GM23338 (cell line): ENCODE data around the gene TMPRSS5. TPM values are rescaled to one million over a fixed set of nuclear protein-coding genes. Genes with fewer than 3 reads are reported as not detected.

Experiments
- ATAC-seq: fragments of 200-7000 bp; cut with Tn5 transposase; 3 replicates; pipeline ENCODE4 v1.9.1; 2020
- DNase-seq: peaks from one replicate; pipeline ENCODE4 v3.0.0-alpha.2; 2015; ENCODE audit warnings: low spot score
- H2AFZ ChIP-seq: fragments of 200-600 bp; sonication (generic); 2 replicates; pipeline ENCODE4 v1.8.0; 2016; ENCODE audit warnings: antibody characterized with exemption, mild to moderate bottlenecking, moderate library complexity
- H3F3A ChIP-seq: fragments of 200-600 bp; sonication (generic); replicated peaks from 2 replicates; pipeline ENCODE4 v1.8.0; 2017; ENCODE audit warnings: antibody characterized with exemption, mixed run types, low read depth
- H3K27ac ChIP-seq: fragments of 200-600 bp; sonication (generic); 2 replicates; pipeline ENCODE4 v1.6.1; 2016; ENCODE audit warnings: low read depth
- H3K27me3 ChIP-seq: fragments of 200-600 bp; sonication (generic); 2 replicates; pipeline ENCODE4 v1.8.0; 2016; ENCODE audit warnings: mild to moderate bottlenecking, mixed run types, moderate library complexity; ENCODE audit not compliant: insufficient read depth
- H3K36me3 ChIP-seq: fragments of 200-600 bp; sonication (generic); 2 replicates; pipeline ENCODE4 v1.8.0; 2016; ENCODE audit warnings: mild to moderate bottlenecking; ENCODE audit not compliant: insufficient read depth
- H3K4me1 ChIP-seq: fragments of 200-600 bp; sonication (generic); 2 replicates; pipeline ENCODE4 v1.8.0; 2016; ENCODE audit warnings: mild to moderate bottlenecking, moderate library complexity; ENCODE audit not compliant: insufficient read depth
- H3K4me2 ChIP-seq: fragments of 200-600 bp; sonication (generic); 2 replicates; pipeline ENCODE4 v1.7.1; 2017; ENCODE audit warnings: mixed run types
- H3K4me3 ChIP-seq: fragments of 200-600 bp; sonication (generic); 2 replicates; pipeline ENCODE4 v1.6.1; 2016; ENCODE audit warnings: mixed run types
- H3K79me2 ChIP-seq: fragments of 200-600 bp; sonication (generic); replicated peaks from 2 replicates; pipeline ENCODE4 v1.8.0; 2017; ENCODE audit warnings: mild to moderate bottlenecking; ENCODE audit not compliant: insufficient read depth
- H3K9me2 ChIP-seq: fragments of 200-600 bp; sonication (generic); 2 replicates; pipeline ENCODE4 v1.8.0; 2017; ENCODE audit not compliant: insufficient read depth
- H4K20me1 ChIP-seq: fragments of 200-600 bp; sonication (generic); replicated peaks from 2 replicates; pipeline ENCODE4 v1.8.0; 2017; ENCODE audit warnings: mild to moderate bottlenecking; ENCODE audit not compliant: insufficient read depth
- H3K27ac Mint-ChIP-seq: 2 replicates; pipeline ENCODE4 v1.8.0; 2020; ENCODE audit warnings: inconsistent platforms, mild to moderate bottlenecking, moderate library complexity, mixed read lengths
- H3K27me3 Mint-ChIP-seq: 3 replicates; pipeline ENCODE4 v1.8.0; 2022; ENCODE audit warnings: low read depth, mild to moderate bottlenecking, moderate library complexity, mixed read lengths, inconsistent platforms; ENCODE audit not compliant: insufficient read depth, poor library complexity
- H3K36me3 Mint-ChIP-seq: 3 replicates; pipeline ENCODE4 v1.8.0; 2021; ENCODE audit warnings: low read depth, mild to moderate bottlenecking, inconsistent platforms, moderate library complexity, mixed read lengths
- H3K4me1 Mint-ChIP-seq: 3 replicates; pipeline ENCODE4 v1.8.0; 2020; ENCODE audit warnings: mild to moderate bottlenecking, inconsistent platforms, mixed read lengths
- H3K4me3 Mint-ChIP-seq: 3 replicates; pipeline ENCODE4 v1.8.0; 2021; ENCODE audit warnings: moderate library complexity, mild to moderate bottlenecking, inconsistent platforms, mixed read lengths
- H3K9me3 Mint-ChIP-seq: 3 replicates; pipeline ENCODE4 v1.8.0; 2020; ENCODE audit warnings: moderate library complexity, mild to moderate bottlenecking, inconsistent platforms, mixed read lengths
- CREB1 ChIP-seq: fragments of 250-450 bp; sonication (Bioruptor Pico); IDR thresholded peaks from 2 replicates; pipeline ENCODE4 v1.5.0; 2020; ENCODE audit warnings: low read depth, mild to moderate bottlenecking, moderate library complexity
- EZH2 ChIP-seq: fragments of 200-600 bp; sonication (generic); IDR thresholded peaks from one replicate; pipeline ENCODE4 v1.8.0; 2017; ENCODE audit warnings: antibody characterized with exemption, mild to moderate bottlenecking, low read depth; ENCODE audit not compliant: unreplicated experiment
- EZH2phosphoT487 ChIP-seq: fragments of 200-600 bp; sonication (generic); IDR thresholded peaks from one replicate; pipeline ENCODE4 v1.8.1; 2018; ENCODE audit warnings: antibody characterized with exemption; ENCODE audit not compliant: unreplicated experiment
- JUNB ChIP-seq: IDR thresholded peaks from one replicate; pipeline ENCODE4 v1.6.1; 2016; ENCODE audit warnings: antibody characterized with exemption; ENCODE audit not compliant: unreplicated experiment
- NANOG ChIP-seq: IDR thresholded peaks from 2 replicates; pipeline ENCODE4 v1.6.1; 2016; ENCODE audit warnings: antibody characterized with exemption, borderline replicate concordance
- POLR2AphosphoS5 ChIP-seq: IDR thresholded peaks from 2 replicates; pipeline ENCODE4 v1.6.1; 2016; ENCODE audit warnings: antibody characterized with exemption, low read depth
- STAT1 ChIP-seq: IDR thresholded peaks from one replicate; pipeline ENCODE4 v1.6.1; 2016; ENCODE audit warnings: antibody characterized with exemption; ENCODE audit not compliant: unreplicated experiment
- ZNF114 ChIP-seq: fragments of 250-450 bp; sonication (Bioruptor Pico); IDR thresholded peaks from 2 replicates; pipeline ENCODE4 v1.5.0; 2020; ENCODE audit warnings: mild to moderate bottlenecking, moderate library complexity
- ZNF331 ChIP-seq: fragments of 250-450 bp; sonication (Bioruptor Pico); IDR thresholded peaks from 2 replicates; pipeline ENCODE4 v1.5.0; 2020; ENCODE audit warnings: low read depth, mild to moderate bottlenecking, moderate library complexity
- polyA plus RNA-seq: library from polyadenylated mRNA; unstranded; fragments of >200 nt; fragmentation: Nextera tagmentation; extraction: Ambion mirVana; gene quantifications from 2 replicates; pipeline ENCODE4 v1.2.1, GENCODE V29; 2016
- total RNA-seq: library from RNA; depleted of rRNA; stranded (reverse); fragments of >200 nt; shearing (Covaris generic); gene quantifications from 2 replicates; pipeline ENCODE4 v1.2.3, GENCODE V29; 2014
- TF ChIP-seq, protein P1 (sequence below), 2 experiments: fragments of 200-600 bp in 1 of 2; sonication (generic) in 1 of 2; conservative IDR thresholded peaks; 2 replicates each; pipeline versions ENCODE4 v1.5.1 to v1.6.1; 2016 to 2017; ENCODE audit warnings: antibody characterized with exemption in 2 of 2, low read depth in 2 of 2, mild to moderate bottlenecking in 2 of 2, moderate library complexity in 1 of 2
- TF ChIP-seq, protein P2 (sequence below): fragments of 250-450 bp; sonication (Bioruptor Pico); IDR thresholded peaks from 2 replicates; pipeline ENCODE4 v1.5.0; 2020; ENCODE audit warnings: mild to moderate bottlenecking, moderate library complexity

TMPRSS5 gene
- total and polyA plus RNA-seq, 2 experiments from 2014 or later = not detected

- H3K79me2 ChIP-seq = no peaks in the 10 kb centered on the region
- H3K27ac Mint-ChIP-seq = no peak overlapping the region
- no peak for ATAC-seq
- H3F3A ChIP-seq = no peaks in the 10 kb centered on the region
- no peak overlapping the region for H3K4me2 ChIP-seq
- no peak for DNase-seq
- H3K27me3 ChIP-seq = no peaks in the 10 kb centered on the region
- H3K4me1 ChIP-seq = peaks cover 11% of the 10 kb centered on the region
- peaks cover 16% of the 10 kb centered on the region for H3K4me1 Mint-ChIP-seq
- peaks cover 15% of the 10 kb centered on the region for H3K9me3 Mint-ChIP-seq
- H3K4me3 Mint-ChIP-seq = no peak overlapping the region
- H3K36me3 ChIP-seq = no peaks in the 10 kb centered on the region
- no peaks in the 10 kb centered on the region for H3K27me3 Mint-ChIP-seq
- no peaks in the 10 kb centered on the region for H4K20me1 ChIP-seq
- peak overlapping the region; percentile 18; the same call in 1 of the 2 replicates for H2AFZ ChIP-seq
- peaks cover 9% of the 10 kb centered on the region; the same call in 1 of the 2 replicates for H3K9me2 ChIP-seq
- H3K4me3 ChIP-seq = no peak overlapping the region
- no peak overlapping the region for H3K27ac ChIP-seq
- peaks cover 7% of the 10 kb centered on the region; the same call in 2 of the 3 replicates for H3K36me3 Mint-ChIP-seq
- no peak for TF ChIP-seq EZH2phosphoT487
- no peak for TF ChIP-seq CREB1
- TF ChIP-seq ZNF114 (CRISPR knock-in tag) = no peak
- TF ChIP-seq JUNB = no peak
- no peak for TF ChIP-seq POLR2AphosphoS5
- no peak for TF ChIP-seq EZH2
- no peak for TF ChIP-seq STAT1
- no peak for TF ChIP-seq ZNF331 (CRISPR knock-in tag)
These were observed 41.0 kb downstream of the TMPRSS5 start for GRCh38 chr11:113664981-113665710.

- H3F3A ChIP-seq = no peaks in the 10 kb centered on the region
- Mint-ChIP-seq H3K27ac (no peak overlapping the region), H3K9me3 (peaks cover 15% of the 10 kb centered on the region), H3K4me1 (peaks cover 12% of the 10 kb centered on the region), H3K27me3 (no peaks in the 10 kb centered on the region), H3K36me3 (peaks cover 7% of the 10 kb centered on the region; the same call in 2 of the 3 replicates), H3K4me3 (no peak overlapping the region)
- H2AFZ ChIP-seq = no peak overlapping the region
- H3K4me1 ChIP-seq = peaks cover 11% of the 10 kb centered on the region
- TF ChIP-seq STAT1 (no peak), JUNB (no peak), EZH2 (no peak), ZNF114 (CRISPR knock-in tag) (no peak), NANOG (no peak), POLR2AphosphoS5 (no peak), EZH2phosphoT487 (no peak)
- TF ChIP-seq, protein P1, sequence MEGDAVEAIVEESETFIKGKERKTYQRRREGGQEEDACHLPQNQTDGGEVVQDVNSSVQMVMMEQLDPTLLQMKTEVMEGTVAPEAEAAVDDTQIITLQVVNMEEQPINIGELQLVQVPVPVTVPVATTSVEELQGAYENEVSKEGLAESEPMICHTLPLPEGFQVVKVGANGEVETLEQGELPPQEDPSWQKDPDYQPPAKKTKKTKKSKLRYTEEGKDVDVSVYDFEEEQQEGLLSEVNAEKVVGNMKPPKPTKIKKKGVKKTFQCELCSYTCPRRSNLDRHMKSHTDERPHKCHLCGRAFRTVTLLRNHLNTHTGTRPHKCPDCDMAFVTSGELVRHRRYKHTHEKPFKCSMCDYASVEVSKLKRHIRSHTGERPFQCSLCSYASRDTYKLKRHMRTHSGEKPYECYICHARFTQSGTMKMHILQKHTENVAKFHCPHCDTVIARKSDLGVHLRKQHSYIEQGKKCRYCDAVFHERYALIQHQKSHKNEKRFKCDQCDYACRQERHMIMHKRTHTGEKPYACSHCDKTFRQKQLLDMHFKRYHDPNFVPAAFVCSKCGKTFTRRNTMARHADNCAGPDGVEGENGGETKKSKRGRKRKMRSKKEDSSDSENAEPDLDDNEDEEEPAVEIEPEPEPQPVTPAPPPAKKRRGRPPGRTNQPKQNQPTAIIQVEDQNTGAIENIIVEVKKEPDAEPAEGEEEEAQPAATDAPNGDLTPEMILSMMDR (conservative IDR thresholded peaks at IDR 0.05; ENCODE audit: low read depth in 2 of 2) = no peak
- TF ChIP-seq, protein P2, sequence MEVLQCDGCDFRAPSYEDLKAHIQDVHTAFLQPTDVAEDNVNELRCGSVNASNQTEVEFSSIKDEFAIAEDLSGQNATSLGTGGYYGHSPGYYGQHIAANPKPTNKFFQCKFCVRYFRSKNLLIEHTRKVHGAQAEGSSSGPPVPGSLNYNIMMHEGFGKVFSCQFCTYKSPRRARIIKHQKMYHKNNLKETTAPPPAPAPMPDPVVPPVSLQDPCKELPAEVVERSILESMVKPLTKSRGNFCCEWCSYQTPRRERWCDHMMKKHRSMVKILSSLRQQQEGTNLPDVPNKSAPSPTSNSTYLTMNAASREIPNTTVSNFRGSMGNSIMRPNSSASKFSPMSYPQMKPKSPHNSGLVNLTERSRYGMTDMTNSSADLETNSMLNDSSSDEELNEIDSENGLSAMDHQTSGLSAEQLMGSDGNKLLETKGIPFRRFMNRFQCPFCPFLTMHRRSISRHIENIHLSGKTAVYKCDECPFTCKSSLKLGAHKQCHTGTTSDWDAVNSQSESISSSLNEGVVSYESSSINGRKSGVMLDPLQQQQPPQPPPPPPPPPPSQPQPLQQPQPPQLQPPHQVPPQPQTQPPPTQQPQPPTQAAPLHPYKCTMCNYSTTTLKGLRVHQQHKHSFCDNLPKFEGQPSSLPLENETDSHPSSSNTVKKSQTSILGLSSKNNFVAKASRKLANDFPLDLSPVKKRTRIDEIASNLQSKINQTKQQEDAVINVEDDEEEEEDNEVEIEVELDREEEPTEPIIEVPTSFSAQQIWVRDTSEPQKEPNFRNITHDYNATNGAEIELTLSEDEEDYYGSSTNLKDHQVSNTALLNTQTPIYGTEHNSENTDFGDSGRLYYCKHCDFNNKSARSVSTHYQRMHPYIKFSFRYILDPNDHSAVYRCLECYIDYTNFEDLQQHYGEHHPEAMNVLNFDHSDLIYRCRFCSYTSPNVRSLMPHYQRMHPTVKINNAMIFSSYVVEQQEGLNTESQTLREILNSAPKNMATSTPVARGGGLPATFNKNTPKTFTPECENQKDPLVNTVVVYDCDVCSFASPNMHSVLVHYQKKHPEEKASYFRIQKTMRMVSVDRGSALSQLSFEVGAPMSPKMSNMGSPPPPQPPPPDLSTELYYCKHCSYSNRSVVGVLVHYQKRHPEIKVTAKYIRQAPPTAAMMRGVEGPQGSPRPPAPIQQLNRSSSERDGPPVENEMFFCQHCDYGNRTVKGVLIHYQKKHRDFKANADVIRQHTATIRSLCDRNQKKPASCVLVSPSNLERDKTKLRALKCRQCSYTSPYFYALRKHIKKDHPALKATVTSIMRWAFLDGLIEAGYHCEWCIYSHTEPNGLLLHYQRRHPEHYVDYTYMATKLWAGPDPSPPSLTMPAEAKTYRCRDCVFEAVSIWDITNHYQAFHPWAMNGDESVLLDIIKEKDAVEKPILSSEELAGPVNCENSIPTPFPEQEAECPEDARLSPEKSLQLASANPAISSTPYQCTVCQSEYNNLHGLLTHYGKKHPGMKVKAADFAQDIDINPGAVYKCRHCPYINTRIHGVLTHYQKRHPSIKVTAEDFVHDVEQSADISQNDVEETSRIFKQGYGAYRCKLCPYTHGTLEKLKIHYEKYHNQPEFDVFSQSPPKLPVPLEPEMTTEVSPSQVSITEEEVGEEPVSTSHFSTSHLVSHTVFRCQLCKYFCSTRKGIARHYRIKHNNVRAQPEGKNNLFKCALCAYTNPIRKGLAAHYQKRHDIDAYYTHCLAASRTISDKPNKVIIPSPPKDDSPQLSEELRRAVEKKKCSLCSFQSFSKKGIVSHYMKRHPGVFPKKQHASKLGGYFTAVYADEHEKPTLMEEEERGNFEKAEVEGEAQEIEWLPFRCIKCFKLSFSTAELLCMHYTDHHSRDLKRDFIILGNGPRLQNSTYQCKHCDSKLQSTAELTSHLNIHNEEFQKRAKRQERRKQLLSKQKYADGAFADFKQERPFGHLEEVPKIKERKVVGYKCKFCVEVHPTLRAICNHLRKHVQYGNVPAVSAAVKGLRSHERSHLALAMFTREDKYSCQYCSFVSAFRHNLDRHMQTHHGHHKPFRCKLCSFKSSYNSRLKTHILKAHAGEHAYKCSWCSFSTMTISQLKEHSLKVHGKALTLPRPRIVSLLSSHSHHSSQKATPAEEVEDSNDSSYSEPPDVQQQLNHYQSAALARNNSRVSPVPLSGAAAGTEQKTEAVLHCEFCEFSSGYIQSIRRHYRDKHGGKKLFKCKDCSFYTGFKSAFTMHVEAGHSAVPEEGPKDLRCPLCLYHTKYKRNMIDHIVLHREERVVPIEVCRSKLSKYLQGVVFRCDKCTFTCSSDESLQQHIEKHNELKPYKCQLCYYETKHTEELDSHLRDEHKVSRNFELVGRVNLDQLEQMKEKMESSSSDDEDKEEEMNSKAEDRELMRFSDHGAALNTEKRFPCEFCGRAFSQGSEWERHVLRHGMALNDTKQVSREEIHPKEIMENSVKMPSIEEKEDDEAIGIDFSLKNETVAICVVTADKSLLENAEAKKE (CRISPR knock-in tag) = no peak
- no peak overlapping the region for H3K4me3 ChIP-seq
- H3K79me2 ChIP-seq = no peaks in the 10 kb centered on the region
- H3K27ac ChIP-seq = no peak overlapping the region
- DNase-seq = no peak
- no peak overlapping the region for H3K4me2 ChIP-seq
- no peaks in the 10 kb centered on the region for H4K20me1 ChIP-seq
- H3K9me2 ChIP-seq = peaks cover 9% of the 10 kb centered on the region; the same call in 1 of the 2 replicates
- H3K27me3 ChIP-seq = no peaks in the 10 kb centered on the region
- ATAC-seq = no peak
- no peaks in the 10 kb centered on the region for H3K36me3 ChIP-seq
These were observed 41.8 kb downstream of the TMPRSS5 start for GRCh38 chr11:113664069-113664980.
